Measurements from ENCODE around the gene FMN1. TPM values are rescaled to one million over a fixed set of nuclear protein-coding genes. Genes with fewer than 3 reads are reported as not detected.

Gene FMN1
- total and polyA plus RNA-seq, 2 experiments from 2014 or later, result 0.93 to 2.2 TPM

DNA sequence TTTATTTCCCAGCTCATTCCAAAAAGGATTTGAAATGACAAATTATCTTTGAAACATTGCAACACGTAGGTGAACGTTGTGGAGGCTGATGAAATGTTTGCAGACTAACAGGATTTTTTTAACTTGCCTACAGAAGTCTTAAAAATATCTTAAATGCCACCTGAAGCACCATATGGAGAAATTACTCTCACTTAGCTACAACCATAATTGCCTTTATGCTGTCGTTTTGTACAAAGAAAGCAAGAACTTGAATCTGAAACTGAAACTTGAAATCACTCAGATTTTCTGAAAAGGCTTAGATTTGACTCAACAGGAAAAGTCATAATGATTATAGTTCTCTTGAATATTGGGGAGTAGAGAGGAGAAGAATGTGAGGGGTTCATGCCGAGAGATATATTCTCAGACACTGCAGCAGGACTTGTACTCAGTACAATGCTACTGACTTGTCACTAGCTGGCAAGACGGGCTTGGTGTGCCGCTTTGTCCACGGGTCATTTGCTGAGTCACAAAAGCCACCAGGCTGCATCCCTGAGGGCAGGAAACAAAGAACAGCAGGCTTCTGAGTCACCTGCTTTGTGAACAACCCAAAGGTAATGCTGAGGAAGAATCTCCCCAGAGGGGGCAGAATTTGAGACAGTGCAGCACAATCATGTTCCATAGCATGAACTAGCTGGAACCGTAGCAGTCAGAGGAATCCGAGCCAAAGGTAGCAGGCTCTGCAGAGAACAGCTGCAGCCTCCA is 7.1 kb upstream of the FMN1 start:
- H2AFZ ChIP-seq, result no peak overlapping the region
- 0 out of 2 replicates have a peak, but pooled peaks cover 4% of the 10 kb centered on the region for H3F3A ChIP-seq (ENCODE audit: insufficient read depth)
- 21 to 27% methylated on average over 9 of the region's 9 CpGs for WGBS, 2 experiments (ENCODE audit: low coverage in 1 of 2, low lambda C conversion rate in 2 of 2, missing lambda C conversion rate in 2 of 2)
- H3K9ac ChIP-seq, result no peak overlapping the region
- DNase-seq, result peak; percentile 77
- 0 out of 2 replicates have a peak, but pooled peaks cover 10% of the 10 kb centered on the region for H3K4me1 ChIP-seq (ENCODE audit: insufficient read depth)
- no peaks in the 10 kb centered on the region for H3K79me2 ChIP-seq (ENCODE audit: insufficient read depth)
- in situ Hi-C loops (cut with MboI), result no loop called here
- no peaks in the 10 kb centered on the region for H3K36me3 ChIP-seq (ENCODE audit: low read depth)
- H3K4me3 ChIP-seq, result peak overlapping the region; percentile 47
- H3K27ac ChIP-seq, result no peak overlapping the region
- H3K9me3 ChIP-seq (ENCODE audit: low read depth), result no peaks in the 10 kb centered on the region
- no peak for TF ChIP-seq EZH2 (IDR thresholded peaks at IDR 0.05; ENCODE audit: insufficient read depth, poor library complexity, severe bottlenecking)
- TF ChIP-seq EZH2phosphoT487 (IDR thresholded peaks at IDR 0.05; ENCODE audit: insufficient read depth, low read depth), result no peak
- H3K4me2 ChIP-seq (ENCODE audit: unreplicated experiment), result peak overlapping the region; percentile 41
- peaks cover 14% of the 10 kb centered on the region; the same call in 1 of the 2 replicates for H3K27me3 ChIP-seq (replicated peaks; ENCODE audit: insufficient read depth)
- H3K9me2 ChIP-seq (ENCODE audit: insufficient read depth), result no peaks in the 10 kb centered on the region
- no peaks in the 10 kb centered on the region for H4K20me1 ChIP-seq (ENCODE audit: insufficient read depth)

DNA sequence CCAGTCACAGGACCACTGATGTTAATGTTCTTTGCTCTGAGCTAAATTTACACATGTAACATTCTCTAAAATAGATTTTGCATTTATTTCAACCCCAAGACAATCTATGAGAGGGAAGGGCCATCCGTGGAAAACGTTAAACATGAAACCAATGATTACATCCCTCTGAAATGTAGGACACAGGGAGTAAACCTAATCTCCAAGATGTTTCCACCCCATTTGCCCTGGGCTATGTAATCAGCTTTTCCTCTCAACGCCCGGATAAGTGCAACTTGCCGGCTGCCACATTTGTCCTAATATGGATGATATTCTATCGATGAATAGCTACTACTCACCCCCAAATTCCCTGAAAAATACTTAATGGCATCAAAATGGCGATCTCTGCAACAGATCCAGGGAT is 6.4 kb upstream of the FMN1 start:
- 88 to 90% methylated on average over 7 of the region's 7 CpGs for WGBS, 2 experiments (ENCODE audit: low coverage in 1 of 2, low lambda C conversion rate in 2 of 2, missing lambda C conversion rate in 2 of 2)
- no peak overlapping the region for H3K4me2 ChIP-seq (ENCODE audit: unreplicated experiment)
- in situ Hi-C loops (cut with MboI), result no loop called here

DNA sequence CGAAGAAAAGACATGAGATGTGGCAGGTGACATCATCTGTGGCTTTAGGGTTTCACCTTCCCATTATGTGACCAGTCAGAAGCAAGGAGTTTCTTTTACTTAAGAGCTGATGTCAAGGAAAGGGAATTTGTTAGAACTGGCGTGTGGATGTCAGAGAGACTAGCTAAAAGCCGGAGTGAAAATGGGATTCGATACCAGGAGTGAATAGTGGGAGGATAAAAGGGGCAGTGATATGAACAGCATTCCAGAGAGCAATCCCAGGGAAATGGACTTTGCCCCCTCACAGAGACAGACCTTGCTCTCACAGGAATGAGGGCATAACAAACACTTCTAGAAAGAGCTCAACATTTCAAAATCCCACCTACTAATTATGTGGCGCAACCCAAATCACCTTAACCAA is 5.9 kb upstream of the FMN1 start:
- Histone ChIP-seq H3K27ac (no peak overlapping the region), H3K4me2 (ENCODE audit: unreplicated experiment) (no peak overlapping the region)

More for the DNA sequence above, 6.4 kb upstream of the FMN1 start:
- no peak overlapping the region for H3K27ac ChIP-seq
- TF ChIP-seq EZH2 (IDR thresholded peaks at IDR 0.05; ENCODE audit: insufficient read depth, poor library complexity, severe bottlenecking), result no peak
- no peak overlapping the region for H2AFZ ChIP-seq
- no peak for DNase-seq
- H3K4me1 ChIP-seq (ENCODE audit: insufficient read depth), result 0 out of 2 replicates have a peak, but pooled peaks cover 10% of the 10 kb centered on the region
- H3K9me3 ChIP-seq (ENCODE audit: low read depth), result no peaks in the 10 kb centered on the region
- H3K9ac ChIP-seq, result no peak overlapping the region
- no peaks in the 10 kb centered on the region for H3K9me2 ChIP-seq (ENCODE audit: insufficient read depth)
- 0 out of 2 replicates have a peak, but pooled peaks cover 4% of the 10 kb centered on the region for H3F3A ChIP-seq (ENCODE audit: insufficient read depth)
- no peaks in the 10 kb centered on the region for H3K79me2 ChIP-seq (ENCODE audit: insufficient read depth)
- no peak overlapping the region for H3K4me3 ChIP-seq
- no peaks in the 10 kb centered on the region for H4K20me1 ChIP-seq (ENCODE audit: insufficient read depth)
- H3K36me3 ChIP-seq (ENCODE audit: low read depth), result no peaks in the 10 kb centered on the region
- H3K27me3 ChIP-seq (replicated peaks; ENCODE audit: insufficient read depth), result peaks cover 14% of the 10 kb centered on the region; the same call in 1 of the 2 replicates

DNA sequence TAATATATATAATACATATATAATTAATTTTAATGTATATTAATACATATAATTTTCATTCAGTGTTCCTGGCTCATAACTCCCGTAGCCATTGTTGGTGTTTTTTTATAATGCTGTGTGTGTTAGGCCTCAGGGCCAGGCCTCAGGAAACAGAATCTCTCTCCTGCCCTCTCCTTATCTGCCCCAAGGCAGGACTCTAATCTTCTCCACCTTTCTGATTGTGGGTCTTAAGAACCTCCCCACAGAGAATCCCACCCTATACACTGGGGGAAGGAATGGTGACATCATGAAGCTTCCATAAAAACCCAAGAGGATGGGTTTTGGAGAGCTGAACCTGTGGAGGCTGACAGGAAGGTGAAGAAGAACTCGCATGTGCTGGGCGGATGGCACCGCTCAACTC is 4.0 kb upstream of the FMN1 start:
- H4K20me1 ChIP-seq (ENCODE audit: insufficient read depth), result no peaks in the 10 kb centered on the region
- H2AFZ ChIP-seq, result no peak overlapping the region
- H3K9me2 ChIP-seq (ENCODE audit: insufficient read depth), result no peaks in the 10 kb centered on the region
- H3K4me3 ChIP-seq, result no peak overlapping the region
- H3F3A ChIP-seq (ENCODE audit: insufficient read depth), result 0 out of 2 replicates have a peak, but pooled peaks cover 4% of the 10 kb centered on the region
- 86 to 91% methylated on average over 4 of the region's 4 CpGs for WGBS, 2 experiments (ENCODE audit: low coverage in 1 of 2, low lambda C conversion rate in 2 of 2, missing lambda C conversion rate in 2 of 2)
- H3K4me2 ChIP-seq (ENCODE audit: unreplicated experiment), result no peak overlapping the region
- in situ Hi-C loops (cut with MboI), result no loop called here
- H3K4me1 ChIP-seq (ENCODE audit: insufficient read depth), result peaks cover 10% of the 10 kb centered on the region; the same call in 1 of the 2 replicates
- H3K9ac ChIP-seq, result no peak overlapping the region
- no peaks in the 10 kb centered on the region for H3K79me2 ChIP-seq (ENCODE audit: insufficient read depth)
- no peak overlapping the region for H3K27ac ChIP-seq
- TF ChIP-seq EZH2phosphoT487 (IDR thresholded peaks at IDR 0.05; ENCODE audit: insufficient read depth, low read depth) (no peak), EZH2 (IDR thresholded peaks at IDR 0.05; ENCODE audit: insufficient read depth, poor library complexity, severe bottlenecking) (no peak)
- no peak for DNase-seq
- no peaks in the 10 kb centered on the region for H3K9me3 ChIP-seq (ENCODE audit: low read depth)
- peaks cover 16% of the 10 kb centered on the region; the same call in 1 of the 2 replicates for H3K27me3 ChIP-seq (replicated peaks; ENCODE audit: insufficient read depth)
- no peaks in the 10 kb centered on the region for H3K36me3 ChIP-seq (ENCODE audit: low read depth)

More for the DNA sequence above, 5.9 kb upstream of the FMN1 start:
- no peak overlapping the region for H3K9ac ChIP-seq
- H3K4me3 ChIP-seq, result no peak overlapping the region
- DNase-seq, result no peak
- TF ChIP-seq EZH2 (IDR thresholded peaks at IDR 0.05; ENCODE audit: insufficient read depth, poor library complexity, severe bottlenecking), result no peak
- TF ChIP-seq EZH2phosphoT487 (IDR thresholded peaks at IDR 0.05; ENCODE audit: insufficient read depth, low read depth), result no peak
- H3F3A ChIP-seq (ENCODE audit: insufficient read depth), result 0 out of 2 replicates have a peak, but pooled peaks cover 4% of the 10 kb centered on the region
- H3K36me3 ChIP-seq (ENCODE audit: low read depth), result no peaks in the 10 kb centered on the region
- in situ Hi-C loops (cut with MboI), result no loop called here
- no peaks in the 10 kb centered on the region for H3K9me3 ChIP-seq (ENCODE audit: low read depth)
- 85 to 89% methylated on average over 5 of the region's 5 CpGs for WGBS, 2 experiments (ENCODE audit: low coverage in 1 of 2, low lambda C conversion rate in 2 of 2, missing lambda C conversion rate in 2 of 2)
- H3K27me3 ChIP-seq (replicated peaks; ENCODE audit: insufficient read depth), result peaks cover 14% of the 10 kb centered on the region; the same call in 1 of the 2 replicates
- no peak overlapping the region for H2AFZ ChIP-seq
- H3K4me1 ChIP-seq (ENCODE audit: insufficient read depth), result peaks cover 10% of the 10 kb centered on the region; the same call in 1 of the 2 replicates
- H3K9me2 ChIP-seq (ENCODE audit: insufficient read depth), result no peaks in the 10 kb centered on the region
- H3K79me2 ChIP-seq (ENCODE audit: insufficient read depth), result no peaks in the 10 kb centered on the region
- H4K20me1 ChIP-seq (ENCODE audit: insufficient read depth), result no peaks in the 10 kb centered on the region
